Measurements from ENCODE around the gene STAP2.
"Not testable (repeated sequence)": the region's sequence is repeated elsewhere in the genome, so short reads cannot be mapped to it uniquely, and the experiment has no call there.

STAP2 gene

GRCh38 chr19:4357095-4357797, 18.6 kb upstream of the STAP2 start:
- in situ Hi-C loops (cut with HindIII; ENCODE audit: low sequenced_read_pairs): no loop called here

GRCh38 chr19:4354897-4355296, 16.3 kb upstream of the STAP2 start:
- DNase-seq (ENCODE audit: low read depth, low spot score): no peak
- no peak overlapping the region for H3K4me3 ChIP-seq (ENCODE audit: low read depth, low read length)
- in situ Hi-C loops (cut with HindIII; ENCODE audit: low sequenced_read_pairs): no loop called here
- no peak for TF ChIP-seq CTCF (IDR thresholded peaks at IDR 0.05; ENCODE audit: low read depth, low read length)

More at GRCh38 chr19:4357095-4357797, 18.6 kb upstream of the STAP2 start:
- H3K4me3 ChIP-seq (ENCODE audit: low read depth, low read length): no peak overlapping the region
- DNase-seq (ENCODE audit: low read depth, low spot score): no peak
- TF ChIP-seq CTCF (IDR thresholded peaks at IDR 0.05; ENCODE audit: low read depth, low read length): no peak

GRCh38 chr19:4354282-4354681, 15.7 kb upstream of the STAP2 start:
- no peak overlapping the region for H3K4me3 ChIP-seq (ENCODE audit: low read depth, low read length)
- no peak for TF ChIP-seq CTCF (IDR thresholded peaks at IDR 0.05; ENCODE audit: low read depth, low read length)
- in situ Hi-C loops (cut with HindIII; ENCODE audit: low sequenced_read_pairs): no loop called here
- DNase-seq (ENCODE audit: low read depth, low spot score): no peak

GRCh38 chr19:4352701-4353121, 14.1 kb upstream of the STAP2 start:
- in situ Hi-C loops (cut with HindIII; ENCODE audit: low sequenced_read_pairs): no loop called here
- no peak overlapping the region for H3K4me3 ChIP-seq (ENCODE audit: low read depth, low read length)
- DNase-seq (ENCODE audit: low read depth, low spot score): peak; percentile 60
- peak; percentile 88 for TF ChIP-seq CTCF (IDR thresholded peaks at IDR 0.05; ENCODE audit: low read depth, low read length)

- in situ Hi-C loops (cut with HindIII; ENCODE audit: low sequenced_read_pairs): no loop called here
- H3K4me3 ChIP-seq (ENCODE audit: low read depth, low read length): no peak overlapping the region
- TF ChIP-seq CTCF (IDR thresholded peaks at IDR 0.05; ENCODE audit: low read depth, low read length): no peak
- DNase-seq (ENCODE audit: low read depth, low spot score): no peak
Measured at GRCh38 chr19:4350726-4351125, 12.1 kb upstream of the STAP2 start.

GRCh38 chr19:4350111-4350510, 11.5 kb upstream of the STAP2 start:
- in situ Hi-C loops (cut with HindIII; ENCODE audit: low sequenced_read_pairs): no loop called here
- no peak for TF ChIP-seq CTCF (IDR thresholded peaks at IDR 0.05; ENCODE audit: low read depth, low read length)
- H3K4me3 ChIP-seq (ENCODE audit: low read depth, low read length): no peak overlapping the region
- DNase-seq (ENCODE audit: low read depth, low spot score): no peak

GRCh38 chr19:4349225-4349624, 10.6 kb upstream of the STAP2 start:
- in situ Hi-C loops (cut with HindIII; ENCODE audit: low sequenced_read_pairs); DNase-seq (ENCODE audit: low read depth, low spot score); H3K4me3 ChIP-seq (ENCODE audit: low read depth, low read length): not testable (repeated sequence)
